Vagina (tissue), 2 donors: Measurements from ENCODE around the gene ZBTB7C. TPM values are rescaled to one million over a fixed set of nuclear protein-coding genes. Genes with fewer than 3 reads are reported as not detected.

Experiments
- DNase-seq, 2 donors: peaks; one replicate each; pipeline ENCODE4 v3.0.0-alpha.2; 2017; ENCODE audit errors: extremely low spot score in 2 of 2
- H3K27ac ChIP-seq: fragments of 200-600 bp; sonication (generic); one replicate; pipeline ENCODE4 v1.5.1; 2019
- H3K27me3 ChIP-seq: fragments of 200-600 bp; sonication (generic); one replicate; pipeline ENCODE4 v1.5.1; 2019
- H3K36me3 ChIP-seq, 2 donors: fragments of 200-600 bp; sonication (generic); one replicate each; pipeline ENCODE4 v1.5.1; 2017 to 2019
- H3K4me1 ChIP-seq: fragments of 200-600 bp; sonication (generic); one replicate; pipeline ENCODE4 v1.5.1; 2019
- H3K4me3 ChIP-seq, 2 donors: fragments of 200-600 bp; sonication (generic); 1 replicate in 1 of 2; 2 replicates in 1 of 2; pipeline ENCODE4 v1.5.1; 2016 to 2019
- H3K9me3 ChIP-seq: fragments of 200-600 bp; sonication (generic); one replicate; pipeline ENCODE4 v1.5.1; 2019
- CTCF ChIP-seq, 3 experiments: fragments of 450-650 bp in 2 of 3; fragments of 200-600 bp in 1 of 3; sonication (generic) in 1 of 3; IDR thresholded peaks; one replicate each; pipeline ENCODE4 v1.5.1; 2017 to 2019; ENCODE audit warnings: antibody characterized with exemption in 3 of 3, mild to moderate bottlenecking in 2 of 3, moderate library complexity in 2 of 3
- POLR2A ChIP-seq, 2 donors: fragments of 450-650 bp; IDR thresholded peaks; one replicate each; pipeline ENCODE4 v1.6.1; 2017; ENCODE audit warnings: antibody characterized with exemption in 2 of 2, mild to moderate bottlenecking in 2 of 2, moderate library complexity in 2 of 2
- POLR2AphosphoS5 ChIP-seq, 2 donors: sonication (generic); formaldehyde crosslinking; IDR thresholded peaks; one replicate each; pipeline ENCODE4 v1.9.0; 2017; ENCODE audit warnings: antibody characterized with exemption in 2 of 2, mild to moderate bottlenecking in 2 of 2, low read depth in 1 of 2; ENCODE audit not compliant: insufficient read depth in 1 of 2
- intact Hi-C: fragments of 100-400 bp; cut with DNase I; formaldehyde crosslinking; loops from one replicate; pipeline ENCODE4 v1.15.1; 2023
- total RNA-seq: library from RNA; depleted of rRNA; stranded (reverse); fragments of >200 nt; gene quantifications from one replicate; pipeline ENCODE4 v1.2.3, GENCODE V29; 2016

The ZBTB7C gene
- total RNA-seq, 1 donor from 2014 or later = 40.5 TPM

- H3K36me3 ChIP-seq = no peaks in the 10 kb centered on the region
- H3K4me1 ChIP-seq = no peaks in the 10 kb centered on the region
- H3K27ac ChIP-seq = no peak overlapping the region
- intact Hi-C loops = no loop called here
- no peaks in the 10 kb centered on the region for H3K27me3 ChIP-seq
- no peak for DNase-seq
- TF ChIP-seq POLR2A (IDR thresholded peaks at IDR 0.05) (no peak), POLR2AphosphoS5 (IDR thresholded peaks at IDR 0.05; ENCODE audit: insufficient read depth in 1 of 2, low read depth in 1 of 2) (no peak), CTCF (IDR thresholded peaks at IDR 0.05) (no peak)
- H3K4me3 ChIP-seq = no peak overlapping the region
- no peaks in the 10 kb centered on the region for H3K9me3 ChIP-seq
These were observed 21.0 kb upstream of the ZBTB7C start for GRCh38 chr18:48430150-48430549.

GRCh38 chr18:48428475-48429177 lies 19.4 kb upstream of the ZBTB7C start:
- Histone ChIP-seq H3K4me1 (no peaks in the 10 kb centered on the region), H3K4me3 (no peak overlapping the region), H3K9me3 (no peaks in the 10 kb centered on the region), H3K27ac (no peak overlapping the region), H3K27me3 (no peaks in the 10 kb centered on the region), H3K36me3 (no peaks in the 10 kb centered on the region)
- TF ChIP-seq POLR2AphosphoS5 (IDR thresholded peaks at IDR 0.05; ENCODE audit: insufficient read depth in 1 of 2, low read depth in 1 of 2) (no peak), CTCF (IDR thresholded peaks at IDR 0.05) (no peak), POLR2A (IDR thresholded peaks at IDR 0.05) (no peak)
- DNase-seq = no peak
- intact Hi-C loops = no loop called here

- H3K9me3 ChIP-seq = no peaks in the 10 kb centered on the region
- DNase-seq = no peak
- TF ChIP-seq CTCF (IDR thresholded peaks at IDR 0.05) (no peak), POLR2AphosphoS5 (IDR thresholded peaks at IDR 0.05; ENCODE audit: insufficient read depth in 1 of 2, low read depth in 1 of 2) (no peak), POLR2A (IDR thresholded peaks at IDR 0.05) (no peak)
- H3K4me1 ChIP-seq = peaks cover 4% of the 10 kb centered on the region
- intact Hi-C loops = no loop called here
- no peak overlapping the region for H3K4me3 ChIP-seq
- H3K27ac ChIP-seq = no peak overlapping the region
- H3K27me3 ChIP-seq = no peaks in the 10 kb centered on the region
- H3K36me3 ChIP-seq = no peaks in the 10 kb centered on the region
These were observed 13.8 kb upstream of the ZBTB7C start for GRCh38 chr18:48422947-48423378.

- H3K27ac ChIP-seq = no peak overlapping the region
- H3K9me3 ChIP-seq = no peaks in the 10 kb centered on the region
- H3K4me3 ChIP-seq = no peak overlapping the region
- H3K4me1 ChIP-seq = peaks cover 4% of the 10 kb centered on the region
- DNase-seq = no peak
- intact Hi-C loops = no loop called here
- TF ChIP-seq POLR2AphosphoS5 (IDR thresholded peaks at IDR 0.05; ENCODE audit: insufficient read depth in 1 of 2, low read depth in 1 of 2) = no peak
- no peak for TF ChIP-seq POLR2A (IDR thresholded peaks at IDR 0.05)
- no peak for TF ChIP-seq CTCF (IDR thresholded peaks at IDR 0.05)
- H3K27me3 ChIP-seq = no peaks in the 10 kb centered on the region
- no peaks in the 10 kb centered on the region for H3K36me3 ChIP-seq
These were observed 10.3 kb upstream of the ZBTB7C start for GRCh38 chr18:48419277-48420022.
